ENCODE results near the gene KBTBD4. TPM values are rescaled to one million over a fixed set of nuclear protein-coding genes. Genes with fewer than 3 reads are reported as not detected.

The KBTBD4 gene
- total and polyA plus RNA-seq, 2 donors (not counting 1 experiment from before 2014, with no cell fraction given): 8.6 to 20.3 TPM

DNA sequence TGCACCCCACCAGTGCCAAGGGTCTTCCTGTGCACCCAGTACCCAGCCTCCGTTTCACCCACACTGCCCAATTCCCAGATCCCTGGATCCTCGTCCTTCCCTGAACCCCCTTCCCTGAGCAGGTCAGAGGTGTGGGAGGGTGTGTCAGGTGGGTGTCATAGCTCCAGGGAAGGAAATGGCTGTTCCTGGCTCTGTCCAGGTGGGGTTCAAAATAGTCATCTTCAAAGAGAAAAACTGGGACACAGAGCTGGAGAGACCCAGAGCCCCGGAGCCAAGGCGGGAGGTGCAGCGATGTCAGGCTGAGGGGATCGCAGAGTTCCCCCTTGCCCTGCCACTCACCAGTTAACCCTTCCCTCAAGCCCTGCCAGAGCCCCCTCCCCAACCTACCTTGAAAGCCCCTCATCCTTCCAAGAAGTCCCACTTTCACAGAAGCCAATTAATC, 14.7 kb upstream of the KBTBD4 start:
- ChIA-PET CTCF (no interaction called here), POLR2A (interaction anchor here (0.6 kb wide), 1 partner anchor 27 kb away, joined by 4 read pairs; no protein-coding TSS in a partner anchor)
- Histone ChIP-seq H3K9me3 (ENCODE audit: control extremely low read depth in 1 of 3, control insufficient read depth in 2 of 3, insufficient read depth in 1 of 3, low read length in 2 of 3) (no peaks in the 10 kb centered on the region), H4K20me1 (ENCODE audit: control insufficient read depth, insufficient read depth, low read length, poor library complexity, severe bottlenecking) (no peaks in the 10 kb centered on the region), H3K4me1 (ENCODE audit: control insufficient read depth in 2 of 2, insufficient read depth in 2 of 2, low read length in 2 of 2) (peaks cover 15% of the 10 kb centered on the region in 2 donors), H3K36me3 (replicated peaks in 1 of 2; ENCODE audit: control extremely low read depth in 1 of 2, control insufficient read depth in 1 of 2, extremely low read depth in 1 of 2, insufficient read depth in 2 of 2, low read length in 1 of 2) (no peaks in the 10 kb centered on the region), H3K27me3 (replicated peaks in 1 of 4; ENCODE audit: control extremely low read depth in 1 of 4, control insufficient read depth in 3 of 4, insufficient read depth in 4 of 4, low read length in 3 of 4) (peaks cover 0 to 40% (median 20%) of the 10 kb centered on the region in 4 experiments), H2AFZ (ENCODE audit: insufficient read depth, low read depth, low read length, poor library complexity, severe bottlenecking) (peak overlapping the region; percentile 38), H3K4me3 (ENCODE audit: control extremely low read depth in 1 of 5, extremely low read depth in 1 of 5, insufficient read depth in 1 of 5, low read depth in 2 of 5, low read length in 4 of 5) (peak overlapping the region in 1 of 5 experiments; percentile 6), H3K27ac (ENCODE audit: low read length in 2 of 2) (no peak overlapping the region), H3K4me2 (replicated peaks; ENCODE audit: low read depth, low read length, poor library complexity, severe bottlenecking) (peak overlapping the region; percentile 74), H3K79me2 (ENCODE audit: control insufficient read depth, insufficient read depth, low read length) (no peaks in the 10 kb centered on the region), H3K9ac (ENCODE audit: low read length) (no peak overlapping the region)
- H3K4me1 Mint-ChIP-seq: peaks cover 9% of the 10 kb centered on the region
- TF ChIP-seq, protein P1, sequence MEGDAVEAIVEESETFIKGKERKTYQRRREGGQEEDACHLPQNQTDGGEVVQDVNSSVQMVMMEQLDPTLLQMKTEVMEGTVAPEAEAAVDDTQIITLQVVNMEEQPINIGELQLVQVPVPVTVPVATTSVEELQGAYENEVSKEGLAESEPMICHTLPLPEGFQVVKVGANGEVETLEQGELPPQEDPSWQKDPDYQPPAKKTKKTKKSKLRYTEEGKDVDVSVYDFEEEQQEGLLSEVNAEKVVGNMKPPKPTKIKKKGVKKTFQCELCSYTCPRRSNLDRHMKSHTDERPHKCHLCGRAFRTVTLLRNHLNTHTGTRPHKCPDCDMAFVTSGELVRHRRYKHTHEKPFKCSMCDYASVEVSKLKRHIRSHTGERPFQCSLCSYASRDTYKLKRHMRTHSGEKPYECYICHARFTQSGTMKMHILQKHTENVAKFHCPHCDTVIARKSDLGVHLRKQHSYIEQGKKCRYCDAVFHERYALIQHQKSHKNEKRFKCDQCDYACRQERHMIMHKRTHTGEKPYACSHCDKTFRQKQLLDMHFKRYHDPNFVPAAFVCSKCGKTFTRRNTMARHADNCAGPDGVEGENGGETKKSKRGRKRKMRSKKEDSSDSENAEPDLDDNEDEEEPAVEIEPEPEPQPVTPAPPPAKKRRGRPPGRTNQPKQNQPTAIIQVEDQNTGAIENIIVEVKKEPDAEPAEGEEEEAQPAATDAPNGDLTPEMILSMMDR (IDR thresholded peaks at IDR 0.05): no peak
- TF ChIP-seq EZH2 (IDR thresholded peaks at IDR 0.05; ENCODE audit: borderline replicate concordance, insufficient read depth, low read depth, low read length, poor library complexity, severe bottlenecking): no peak
- WGBS (ENCODE audit: insufficient coverage): 26% methylated on average over 4 of the region's 6 CpGs
- H3K27me3 Mint-ChIP-seq: peaks cover 37% of the 10 kb centered on the region
- H3K4me3 Mint-ChIP-seq: peak overlapping the region; percentile 10
- H3K9me3 Mint-ChIP-seq (ENCODE audit: insufficient read depth): no peaks in the 10 kb centered on the region
- intact Hi-C loops (cut with micrococcal nuclease): no loop called here
- ATAC-seq (ENCODE audit: low read depth): no peak
- H3K27ac Mint-ChIP-seq: no peak overlapping the region
- DNase-seq: no peak

DNA sequence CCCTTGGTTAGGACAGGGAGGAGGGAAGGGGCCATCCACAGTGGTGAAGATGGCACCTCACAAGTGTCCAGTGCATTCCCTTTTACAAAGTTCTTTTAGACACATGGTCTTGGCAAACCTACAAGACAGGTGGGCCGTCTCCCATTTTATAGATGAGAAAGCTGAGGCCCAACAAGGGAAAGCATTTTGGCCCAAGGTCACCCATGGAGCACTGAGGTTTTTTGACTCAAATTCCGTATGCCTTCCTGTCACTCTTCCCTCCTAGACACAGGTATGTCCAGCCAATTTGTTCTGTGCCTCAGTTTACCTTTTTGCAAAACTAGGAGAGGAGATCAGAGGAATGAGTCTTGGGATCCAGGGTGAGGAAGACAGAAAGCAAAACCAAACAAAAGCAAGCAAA, 14.2 kb upstream of the KBTBD4 start:
- Histone ChIP-seq H3K27ac (ENCODE audit: low read length in 2 of 2) (no peak overlapping the region), H3K9me3 (ENCODE audit: control extremely low read depth in 1 of 3, control insufficient read depth in 2 of 3, insufficient read depth in 1 of 3, low read length in 2 of 3) (no peaks in the 10 kb centered on the region), H3K4me1 (ENCODE audit: control insufficient read depth in 2 of 2, insufficient read depth in 2 of 2, low read length in 2 of 2) (peaks cover 15% of the 10 kb centered on the region in 2 donors), H2AFZ (ENCODE audit: insufficient read depth, low read depth, low read length, poor library complexity, severe bottlenecking) (no peak overlapping the region), H3K79me2 (ENCODE audit: control insufficient read depth, insufficient read depth, low read length) (no peaks in the 10 kb centered on the region), H3K36me3 (replicated peaks in 1 of 2; ENCODE audit: control extremely low read depth in 1 of 2, control insufficient read depth in 1 of 2, extremely low read depth in 1 of 2, insufficient read depth in 2 of 2, low read length in 1 of 2) (no peaks in the 10 kb centered on the region), H3K27me3 (replicated peaks in 1 of 4; ENCODE audit: control extremely low read depth in 1 of 4, control insufficient read depth in 3 of 4, insufficient read depth in 4 of 4, low read length in 3 of 4) (peaks cover 0 to 40% (median 20%) of the 10 kb centered on the region in 4 experiments), H4K20me1 (ENCODE audit: control insufficient read depth, insufficient read depth, low read length, poor library complexity, severe bottlenecking) (no peaks in the 10 kb centered on the region), H3K4me3 (ENCODE audit: control extremely low read depth in 1 of 5, extremely low read depth in 1 of 5, insufficient read depth in 1 of 5, low read depth in 2 of 5, low read length in 4 of 5) (no peak overlapping the region), H3K9ac (ENCODE audit: low read length) (no peak overlapping the region), H3K4me2 (replicated peaks; ENCODE audit: low read depth, low read length, poor library complexity, severe bottlenecking) (no peak overlapping the region)
- Mint-ChIP-seq H3K9me3 (ENCODE audit: insufficient read depth) (no peaks in the 10 kb centered on the region), H3K4me1 (peaks cover 9% of the 10 kb centered on the region), H3K4me3 (peak overlapping the region; percentile 3), H3K27me3 (peaks cover 37% of the 10 kb centered on the region), H3K27ac (no peak overlapping the region)
- WGBS (ENCODE audit: insufficient coverage): 88% methylated on average over 1 of the region's 2 CpGs
- no peak for ATAC-seq (ENCODE audit: low read depth)
- POLR2A ChIA-PET: no interaction called here
- DNase-seq: no peak
- CTCF ChIA-PET: no interaction called here
- intact Hi-C loops (cut with micrococcal nuclease): no loop called here
- TF ChIP-seq, protein P1 (IDR thresholded peaks at IDR 0.05): no peak
- TF ChIP-seq EZH2 (IDR thresholded peaks at IDR 0.05; ENCODE audit: borderline replicate concordance, insufficient read depth, low read depth, low read length, poor library complexity, severe bottlenecking): no peak

Data from B cell (primary cell).